ENCODE data around the gene LCN12. TPM values are rescaled to one million over a fixed set of nuclear protein-coding genes. Genes with fewer than 3 reads are reported as not detected.
A peak's percentile ranks its signal among the peaks of the same experiment; 100 is the strongest.

Gene LCN12
- total RNA-seq, 1 donor from 2014 or later = 1.1 TPM

DNA sequence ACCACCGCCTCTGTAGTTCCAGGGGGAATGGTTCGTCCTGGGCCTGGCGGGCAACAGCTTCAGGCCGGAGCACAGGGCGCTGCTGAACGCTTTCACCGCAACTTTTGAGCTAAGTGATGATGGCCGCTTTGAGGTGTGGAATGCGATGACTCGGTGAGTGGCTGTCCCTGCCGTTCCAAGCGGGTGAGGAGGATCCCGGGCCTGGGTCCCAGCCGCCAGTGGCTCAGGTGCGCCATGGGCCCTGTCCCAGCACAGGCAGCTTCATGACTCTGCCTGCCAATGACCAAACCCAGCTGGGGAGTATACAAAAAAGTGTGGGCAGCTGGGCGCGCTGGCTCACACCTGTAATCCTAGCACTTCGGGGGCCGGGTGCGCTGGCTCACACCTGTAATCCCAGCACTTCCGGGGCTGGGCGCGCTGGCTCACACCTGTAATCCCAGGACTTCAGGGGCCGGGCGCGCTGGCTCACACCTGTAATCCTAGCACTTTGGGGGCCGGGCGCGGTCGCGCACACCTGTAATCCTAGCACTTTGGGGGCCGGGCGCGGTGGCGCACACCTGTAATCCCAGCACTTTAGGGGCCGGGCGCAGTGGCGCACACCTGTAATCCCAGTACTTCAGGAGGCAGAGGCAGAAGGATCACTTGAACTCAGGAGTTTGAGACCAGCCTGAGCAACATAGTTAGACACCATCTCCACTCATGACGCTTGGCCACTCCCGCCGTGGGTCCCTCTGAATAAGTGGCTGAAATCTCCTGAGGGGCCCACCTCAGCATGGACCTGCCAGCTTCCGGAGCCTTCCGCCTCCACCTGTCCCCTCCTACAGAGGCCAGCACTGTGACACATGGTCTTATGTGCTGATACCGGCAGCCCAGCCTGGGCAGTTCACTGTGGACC is 1.1 kb downstream of the LCN12 start:
- no peaks in the 10 kb centered on the region for H3K36me3 Mint-ChIP-seq (ENCODE audit: low read depth)
- peak overlapping the region; percentile 38 for H3K4me3 Mint-ChIP-seq
- TF ChIP-seq, protein P1, sequence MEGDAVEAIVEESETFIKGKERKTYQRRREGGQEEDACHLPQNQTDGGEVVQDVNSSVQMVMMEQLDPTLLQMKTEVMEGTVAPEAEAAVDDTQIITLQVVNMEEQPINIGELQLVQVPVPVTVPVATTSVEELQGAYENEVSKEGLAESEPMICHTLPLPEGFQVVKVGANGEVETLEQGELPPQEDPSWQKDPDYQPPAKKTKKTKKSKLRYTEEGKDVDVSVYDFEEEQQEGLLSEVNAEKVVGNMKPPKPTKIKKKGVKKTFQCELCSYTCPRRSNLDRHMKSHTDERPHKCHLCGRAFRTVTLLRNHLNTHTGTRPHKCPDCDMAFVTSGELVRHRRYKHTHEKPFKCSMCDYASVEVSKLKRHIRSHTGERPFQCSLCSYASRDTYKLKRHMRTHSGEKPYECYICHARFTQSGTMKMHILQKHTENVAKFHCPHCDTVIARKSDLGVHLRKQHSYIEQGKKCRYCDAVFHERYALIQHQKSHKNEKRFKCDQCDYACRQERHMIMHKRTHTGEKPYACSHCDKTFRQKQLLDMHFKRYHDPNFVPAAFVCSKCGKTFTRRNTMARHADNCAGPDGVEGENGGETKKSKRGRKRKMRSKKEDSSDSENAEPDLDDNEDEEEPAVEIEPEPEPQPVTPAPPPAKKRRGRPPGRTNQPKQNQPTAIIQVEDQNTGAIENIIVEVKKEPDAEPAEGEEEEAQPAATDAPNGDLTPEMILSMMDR (conservative IDR thresholded peaks at IDR 0.05) = no peak
- H3K27me3 Mint-ChIP-seq (ENCODE audit: low read depth) = no peaks in the 10 kb centered on the region
- H3K9me3 Mint-ChIP-seq = peaks cover 7% of the 10 kb centered on the region
- peaks cover 2% of the 10 kb centered on the region for H3K4me1 Mint-ChIP-seq
- no peak for DNase-seq (ENCODE audit: low read depth, low spot score)
- no peak overlapping the region for H3K27ac Mint-ChIP-seq (ENCODE audit: unreplicated experiment)

DNA sequence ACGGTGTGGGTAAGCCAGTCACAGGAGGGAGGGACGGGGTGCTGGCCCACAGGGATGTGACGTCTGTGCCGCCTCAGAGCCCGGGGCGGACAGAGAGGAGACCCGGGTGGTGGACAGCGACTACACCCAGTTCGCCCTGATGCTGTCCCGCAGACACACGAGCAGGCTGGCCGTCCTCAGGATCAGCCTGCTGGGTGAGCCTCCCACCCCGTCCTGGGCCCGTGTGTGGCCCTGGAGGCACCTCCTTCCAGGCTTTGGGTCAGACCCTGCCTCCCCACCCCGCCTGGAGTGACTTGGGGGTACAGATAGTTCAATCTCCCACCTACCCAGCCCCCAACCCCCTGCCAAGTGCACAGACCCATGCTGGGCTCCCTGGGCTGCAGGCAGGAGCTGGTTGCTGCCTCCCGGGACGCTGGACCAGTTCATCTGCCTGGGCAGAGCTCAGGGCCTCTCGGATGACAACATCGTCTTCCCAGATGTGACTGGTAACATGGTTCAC is 1.7 kb downstream of the LCN12 start:
- DNase-seq (ENCODE audit: low read depth, low spot score) = no peak
- Mint-ChIP-seq H3K36me3 (ENCODE audit: low read depth) (no peaks in the 10 kb centered on the region), H3K4me1 (no peaks in the 10 kb centered on the region), H3K27me3 (ENCODE audit: low read depth) (no peaks in the 10 kb centered on the region), H3K4me3 (no peak overlapping the region), H3K27ac (ENCODE audit: unreplicated experiment) (no peak overlapping the region), H3K9me3 (peaks cover 7% of the 10 kb centered on the region)
- TF ChIP-seq, protein P1 (conservative IDR thresholded peaks at IDR 0.05) = no peak

DNA sequence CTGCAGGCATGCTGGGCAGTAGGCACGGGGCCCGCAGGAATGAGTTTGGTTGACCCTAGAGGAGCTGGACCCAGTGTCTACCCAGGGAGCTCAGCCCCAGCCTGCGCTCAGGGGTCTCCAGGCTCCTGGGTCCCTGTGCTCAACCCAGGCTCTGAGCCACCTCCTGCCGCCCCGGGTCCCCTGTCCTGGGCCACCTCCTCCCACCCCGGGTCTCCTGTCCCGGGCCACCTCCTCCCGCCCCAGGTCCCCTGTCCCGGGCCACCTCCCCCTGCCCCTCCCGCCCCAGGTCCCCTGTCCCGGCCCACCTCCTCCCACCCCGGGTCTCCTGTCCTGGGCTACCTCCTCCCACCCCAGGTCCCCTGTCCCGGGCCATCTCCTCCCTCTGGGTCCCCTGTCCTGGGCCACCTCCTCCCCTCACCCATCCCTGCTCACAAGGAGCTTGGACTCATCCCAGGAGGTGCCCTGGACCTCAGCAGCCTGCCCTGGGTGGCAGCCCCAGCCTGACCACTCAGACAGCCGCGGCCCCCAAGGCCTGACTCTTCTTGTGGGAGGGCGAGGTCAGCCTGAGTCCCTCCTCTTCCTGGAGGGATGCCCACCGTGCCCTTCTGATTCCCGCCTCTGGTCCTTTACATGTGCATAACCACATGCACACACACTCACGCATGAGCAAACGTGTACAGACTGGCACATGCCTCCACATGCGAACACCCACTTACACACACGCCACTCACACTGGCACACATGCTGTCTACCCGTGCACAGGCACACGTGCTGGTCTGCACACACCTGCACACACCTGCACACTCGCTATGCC is 2.4 kb downstream of the LCN12 start:
- H3K9me3 Mint-ChIP-seq = peaks cover 7% of the 10 kb centered on the region
- no peaks in the 10 kb centered on the region for H3K4me1 Mint-ChIP-seq
- no peak overlapping the region for H3K4me3 Mint-ChIP-seq
- H3K36me3 Mint-ChIP-seq (ENCODE audit: low read depth) = no peaks in the 10 kb centered on the region
- TF ChIP-seq, protein P1 (conservative IDR thresholded peaks at IDR 0.05) = no peak
- H3K27me3 Mint-ChIP-seq (ENCODE audit: low read depth) = no peaks in the 10 kb centered on the region
- no peak for DNase-seq (ENCODE audit: low read depth, low spot score)
- H3K27ac Mint-ChIP-seq (ENCODE audit: unreplicated experiment) = no peak overlapping the region

DNA sequence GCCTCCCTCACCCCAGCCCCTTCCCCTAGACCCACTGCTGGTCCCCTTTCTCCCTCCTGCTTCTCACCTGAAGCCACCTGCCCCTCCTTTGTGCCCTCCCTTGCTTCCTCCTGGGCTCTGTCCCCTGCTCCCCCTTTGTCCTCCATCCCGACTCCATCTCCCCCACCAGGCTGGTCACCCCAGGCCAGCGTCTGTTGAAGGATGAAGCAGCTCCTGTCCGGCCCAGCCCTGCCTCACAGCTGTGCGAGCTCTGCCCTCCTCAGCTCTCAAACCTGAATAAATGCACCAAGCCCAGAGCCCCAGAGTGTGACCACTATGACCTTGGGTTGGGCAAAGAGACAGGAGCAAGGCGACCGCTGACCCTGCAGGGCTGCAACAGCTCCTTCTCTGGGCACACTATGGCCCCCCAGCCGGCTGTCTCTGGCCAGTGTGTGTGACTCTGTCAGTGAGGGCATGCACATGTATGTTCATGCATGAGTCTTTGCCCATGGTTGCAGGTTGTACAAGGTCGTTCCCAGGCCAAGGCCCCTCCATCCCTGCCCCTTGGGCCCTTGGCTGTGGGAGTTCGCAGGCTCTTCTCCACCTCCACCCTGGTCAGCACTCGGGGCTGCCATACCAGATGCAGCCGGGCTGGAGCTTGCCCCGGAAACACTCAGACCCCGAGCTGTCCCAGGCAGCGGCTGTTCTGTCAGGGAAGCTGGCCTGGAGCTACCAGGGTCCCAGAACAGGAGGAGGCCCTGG is 3.3 kb downstream of the LCN12 start:
- Mint-ChIP-seq H3K36me3 (ENCODE audit: low read depth) (no peaks in the 10 kb centered on the region), H3K27me3 (ENCODE audit: low read depth) (no peaks in the 10 kb centered on the region), H3K9me3 (peaks cover 7% of the 10 kb centered on the region), H3K4me1 (no peaks in the 10 kb centered on the region), H3K4me3 (no peak overlapping the region), H3K27ac (ENCODE audit: unreplicated experiment) (no peak overlapping the region)
- TF ChIP-seq, protein P1 (conservative IDR thresholded peaks at IDR 0.05) = no peak
- DNase-seq (ENCODE audit: low read depth, low spot score) = no peak

DNA sequence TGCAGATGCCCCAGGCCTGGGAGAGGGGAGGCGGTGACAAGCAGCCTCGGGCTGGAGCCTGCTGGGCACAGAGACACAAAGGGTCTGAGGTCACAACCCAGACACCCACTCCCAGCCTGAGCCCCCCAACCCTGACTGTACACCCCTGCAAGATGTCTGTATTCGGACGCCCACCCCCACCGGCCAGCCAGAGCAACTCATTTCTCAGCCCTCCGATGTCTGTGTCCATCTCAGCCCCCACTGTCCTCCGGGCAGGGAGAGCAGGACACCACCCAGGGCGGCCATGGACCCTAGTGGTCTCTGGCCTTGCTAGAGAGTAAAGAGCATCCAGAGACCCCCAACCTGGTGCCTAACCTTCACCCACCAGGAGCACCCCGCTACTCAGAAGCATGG is 3.9 kb downstream of the LCN12 start:
- Mint-ChIP-seq H3K4me1 (no peaks in the 10 kb centered on the region), H3K9me3 (peaks cover 7% of the 10 kb centered on the region), H3K4me3 (no peak overlapping the region), H3K27me3 (ENCODE audit: low read depth) (no peaks in the 10 kb centered on the region), H3K27ac (ENCODE audit: unreplicated experiment) (no peak overlapping the region), H3K36me3 (ENCODE audit: low read depth) (no peaks in the 10 kb centered on the region)
- TF ChIP-seq, protein P1 (conservative IDR thresholded peaks at IDR 0.05) = no peak
- DNase-seq (ENCODE audit: low read depth, low spot score) = no peak
